ENCODE measurements around the gene NEDD4L.

NEDD4L gene

DNA sequence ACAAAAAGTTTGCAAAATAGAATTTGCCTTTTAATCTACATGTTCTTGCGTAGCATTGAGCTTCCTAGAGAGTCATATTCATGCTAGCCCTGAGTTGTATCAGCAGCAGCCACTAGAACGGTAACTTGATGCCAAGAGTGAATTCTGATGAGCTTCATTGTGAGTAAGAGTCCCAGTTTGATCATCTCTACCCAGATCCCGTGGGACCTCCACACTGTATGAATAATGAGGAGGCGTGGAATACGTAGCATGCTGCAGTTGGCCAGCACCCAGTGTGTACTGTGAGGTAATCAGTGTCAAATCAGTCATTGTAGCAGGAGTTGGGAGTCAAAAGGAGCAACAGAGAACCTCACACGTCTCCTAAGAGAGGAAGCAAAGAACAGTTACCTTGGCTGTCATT lies 197.9 kb downstream of the NEDD4L start (continued):
- TF ChIP-seq, protein P1, sequence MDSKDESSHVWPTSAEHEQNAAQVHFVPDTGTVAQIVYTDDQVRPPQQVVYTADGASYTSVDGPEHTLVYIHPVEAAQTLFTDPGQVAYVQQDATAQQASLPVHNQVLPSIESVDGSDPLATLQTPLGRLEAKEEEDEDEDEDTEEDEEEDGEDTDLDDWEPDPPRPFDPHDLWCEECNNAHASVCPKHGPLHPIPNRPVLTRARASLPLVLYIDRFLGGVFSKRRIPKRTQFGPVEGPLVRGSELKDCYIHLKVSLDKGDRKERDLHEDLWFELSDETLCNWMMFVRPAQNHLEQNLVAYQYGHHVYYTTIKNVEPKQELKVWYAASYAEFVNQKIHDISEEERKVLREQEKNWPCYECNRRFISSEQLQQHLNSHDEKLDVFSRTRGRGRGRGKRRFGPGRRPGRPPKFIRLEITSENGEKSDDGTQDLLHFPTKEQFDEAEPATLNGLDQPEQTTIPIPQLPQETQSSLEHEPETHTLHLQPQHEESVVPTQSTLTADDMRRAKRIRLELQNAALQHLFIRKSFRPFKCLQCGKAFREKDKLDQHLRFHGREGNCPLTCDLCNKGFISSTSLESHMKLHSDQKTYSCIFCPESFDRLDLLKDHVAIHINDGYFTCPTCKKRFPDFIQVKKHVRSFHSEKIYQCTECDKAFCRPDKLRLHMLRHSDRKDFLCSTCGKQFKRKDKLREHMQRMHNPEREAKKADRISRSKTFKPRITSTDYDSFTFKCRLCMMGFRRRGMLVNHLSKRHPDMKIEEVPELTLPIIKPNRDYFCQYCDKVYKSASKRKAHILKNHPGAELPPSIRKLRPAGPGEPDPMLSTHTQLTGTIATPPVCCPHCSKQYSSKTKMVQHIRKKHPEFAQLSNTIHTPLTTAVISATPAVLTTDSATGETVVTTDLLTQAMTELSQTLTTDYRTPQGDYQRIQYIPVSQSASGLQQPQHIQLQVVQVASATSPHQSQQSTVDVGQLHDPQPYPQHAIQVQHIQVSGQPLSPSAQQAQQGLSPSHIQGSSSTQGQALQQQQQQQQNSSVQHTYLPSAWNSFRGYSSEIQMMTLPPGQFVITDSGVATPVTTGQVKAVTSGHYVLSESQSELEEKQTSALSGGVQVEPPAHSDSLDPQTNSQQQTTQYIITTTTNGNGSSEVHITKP (tag by site-specific recombination; IDR thresholded peaks at IDR 0.05): peak; percentile 57
- TF ChIP-seq ZNF555 (tag by site-specific recombination; conservative IDR thresholded peaks at IDR 0.05) (no peak), ZNF214 (tag by site-specific recombination; IDR thresholded peaks at IDR 0.05; ENCODE audit: borderline replicate concordance) (no peak), ZSCAN16 (tag by site-specific recombination; IDR thresholded peaks at IDR 0.05) (no peak), ZNF510 (tag by site-specific recombination; IDR thresholded peaks at IDR 0.05; ENCODE audit: insufficient replicate concordance) (no peak), PRDM1 (tag by site-specific recombination; IDR thresholded peaks at IDR 0.05) (peak; percentile 71; the same call in 1 of the 2 replicates), ZNF266 (tag by site-specific recombination; IDR thresholded peaks at IDR 0.05; ENCODE audit: low read depth) (no peak), ZBTB20 (tag by site-specific recombination; IDR thresholded peaks at IDR 0.05) (0 out of 2 replicates have a peak, but pooled peaks have one; percentile 23), TRIM28 (IDR thresholded peaks at IDR 0.05; ENCODE audit: borderline replicate concordance, low read length) (peak; percentile 80), ZNF391 (tag by site-specific recombination; IDR thresholded peaks at IDR 0.05; ENCODE audit: borderline replicate concordance, low read depth) (0 out of 2 replicates have a peak, but pooled peaks have one; percentile 27), MEIS1 (CRISPR knock-in tag; IDR thresholded peaks at IDR 0.05; ENCODE audit: borderline replicate concordance) (no peak), ZNF341 (tag by site-specific recombination; IDR thresholded peaks at IDR 0.05; ENCODE audit: low read depth) (no peak), ZNF354C (tag by site-specific recombination; IDR thresholded peaks at IDR 0.05; ENCODE audit: borderline replicate concordance, low read depth) (no peak), YY1 (tag by site-specific recombination; IDR thresholded peaks at IDR 0.05) (no peak), ZNF629 (tag by site-specific recombination; IDR thresholded peaks at IDR 0.05) (peak; percentile 98), ZFP69B (tag by site-specific recombination; IDR thresholded peaks at IDR 0.05) (no peak), ZNF776 (tag by site-specific recombination; IDR thresholded peaks at IDR 0.05; ENCODE audit: borderline replicate concordance) (no peak), ZNF558 (tag by site-specific recombination; IDR thresholded peaks at IDR 0.05) (no peak)
- TF ChIP-seq, protein P2, sequence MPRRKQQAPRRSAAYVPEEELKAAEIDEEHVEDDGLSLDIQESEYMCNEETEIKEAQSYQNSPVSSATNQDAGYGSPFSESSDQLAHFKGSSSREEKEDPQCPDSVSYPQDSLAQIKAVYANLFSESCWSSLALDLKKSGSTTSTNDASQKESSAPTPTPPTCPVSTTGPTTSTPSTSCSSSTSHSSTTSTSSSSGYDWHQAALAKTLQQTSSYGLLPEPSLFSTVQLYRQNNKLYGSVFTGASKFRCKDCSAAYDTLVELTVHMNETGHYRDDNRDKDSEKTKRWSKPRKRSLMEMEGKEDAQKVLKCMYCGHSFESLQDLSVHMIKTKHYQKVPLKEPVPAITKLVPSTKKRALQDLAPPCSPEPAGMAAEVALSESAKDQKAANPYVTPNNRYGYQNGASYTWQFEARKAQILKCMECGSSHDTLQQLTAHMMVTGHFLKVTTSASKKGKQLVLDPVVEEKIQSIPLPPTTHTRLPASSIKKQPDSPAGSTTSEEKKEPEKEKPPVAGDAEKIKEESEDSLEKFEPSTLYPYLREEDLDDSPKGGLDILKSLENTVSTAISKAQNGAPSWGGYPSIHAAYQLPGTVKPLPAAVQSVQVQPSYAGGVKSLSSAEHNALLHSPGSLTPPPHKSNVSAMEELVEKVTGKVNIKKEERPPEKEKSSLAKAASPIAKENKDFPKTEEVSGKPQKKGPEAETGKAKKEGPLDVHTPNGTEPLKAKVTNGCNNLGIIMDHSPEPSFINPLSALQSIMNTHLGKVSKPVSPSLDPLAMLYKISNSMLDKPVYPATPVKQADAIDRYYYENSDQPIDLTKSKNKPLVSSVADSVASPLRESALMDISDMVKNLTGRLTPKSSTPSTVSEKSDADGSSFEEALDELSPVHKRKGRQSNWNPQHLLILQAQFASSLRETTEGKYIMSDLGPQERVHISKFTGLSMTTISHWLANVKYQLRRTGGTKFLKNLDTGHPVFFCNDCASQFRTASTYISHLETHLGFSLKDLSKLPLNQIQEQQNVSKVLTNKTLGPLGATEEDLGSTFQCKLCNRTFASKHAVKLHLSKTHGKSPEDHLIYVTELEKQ (tag by site-specific recombination; IDR thresholded peaks at IDR 0.05; ENCODE audit: borderline replicate concordance): peak; percentile 76
- TF ChIP-seq, protein P3, sequence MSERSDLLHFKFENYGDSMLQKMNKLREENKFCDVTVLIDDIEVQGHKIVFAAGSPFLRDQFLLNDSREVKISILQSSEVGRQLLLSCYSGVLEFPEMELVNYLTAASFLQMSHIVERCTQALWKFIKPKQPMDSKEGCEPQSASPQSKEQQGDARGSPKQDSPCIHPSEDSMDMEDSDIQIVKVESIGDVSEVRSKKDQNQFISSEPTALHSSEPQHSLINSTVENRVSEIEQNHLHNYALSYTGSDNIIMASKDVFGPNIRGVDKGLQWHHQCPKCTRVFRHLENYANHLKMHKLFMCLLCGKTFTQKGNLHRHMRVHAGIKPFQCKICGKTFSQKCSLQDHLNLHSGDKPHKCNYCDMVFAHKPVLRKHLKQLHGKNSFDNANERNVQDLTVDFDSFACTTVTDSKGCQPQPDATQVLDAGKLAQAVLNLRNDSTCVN (tag by site-specific recombination; optimal IDR thresholded peaks at IDR 0.05): no peak
- TF ChIP-seq, protein P4, sequence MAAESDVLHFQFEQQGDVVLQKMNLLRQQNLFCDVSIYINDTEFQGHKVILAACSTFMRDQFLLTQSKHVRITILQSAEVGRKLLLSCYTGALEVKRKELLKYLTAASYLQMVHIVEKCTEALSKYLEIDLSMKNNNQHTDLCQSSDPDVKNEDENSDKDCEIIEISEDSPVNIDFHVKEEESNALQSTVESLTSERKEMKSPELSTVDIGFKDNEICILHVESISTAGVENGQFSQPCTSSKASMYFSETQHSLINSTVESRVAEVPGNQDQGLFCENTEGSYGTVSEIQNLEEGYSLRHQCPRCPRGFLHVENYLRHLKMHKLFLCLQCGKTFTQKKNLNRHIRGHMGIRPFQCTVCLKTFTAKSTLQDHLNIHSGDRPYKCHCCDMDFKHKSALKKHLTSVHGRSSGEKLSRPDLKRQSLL (tag by site-specific recombination; IDR thresholded peaks at IDR 0.05): no peak
- TF ChIP-seq, protein P5, sequence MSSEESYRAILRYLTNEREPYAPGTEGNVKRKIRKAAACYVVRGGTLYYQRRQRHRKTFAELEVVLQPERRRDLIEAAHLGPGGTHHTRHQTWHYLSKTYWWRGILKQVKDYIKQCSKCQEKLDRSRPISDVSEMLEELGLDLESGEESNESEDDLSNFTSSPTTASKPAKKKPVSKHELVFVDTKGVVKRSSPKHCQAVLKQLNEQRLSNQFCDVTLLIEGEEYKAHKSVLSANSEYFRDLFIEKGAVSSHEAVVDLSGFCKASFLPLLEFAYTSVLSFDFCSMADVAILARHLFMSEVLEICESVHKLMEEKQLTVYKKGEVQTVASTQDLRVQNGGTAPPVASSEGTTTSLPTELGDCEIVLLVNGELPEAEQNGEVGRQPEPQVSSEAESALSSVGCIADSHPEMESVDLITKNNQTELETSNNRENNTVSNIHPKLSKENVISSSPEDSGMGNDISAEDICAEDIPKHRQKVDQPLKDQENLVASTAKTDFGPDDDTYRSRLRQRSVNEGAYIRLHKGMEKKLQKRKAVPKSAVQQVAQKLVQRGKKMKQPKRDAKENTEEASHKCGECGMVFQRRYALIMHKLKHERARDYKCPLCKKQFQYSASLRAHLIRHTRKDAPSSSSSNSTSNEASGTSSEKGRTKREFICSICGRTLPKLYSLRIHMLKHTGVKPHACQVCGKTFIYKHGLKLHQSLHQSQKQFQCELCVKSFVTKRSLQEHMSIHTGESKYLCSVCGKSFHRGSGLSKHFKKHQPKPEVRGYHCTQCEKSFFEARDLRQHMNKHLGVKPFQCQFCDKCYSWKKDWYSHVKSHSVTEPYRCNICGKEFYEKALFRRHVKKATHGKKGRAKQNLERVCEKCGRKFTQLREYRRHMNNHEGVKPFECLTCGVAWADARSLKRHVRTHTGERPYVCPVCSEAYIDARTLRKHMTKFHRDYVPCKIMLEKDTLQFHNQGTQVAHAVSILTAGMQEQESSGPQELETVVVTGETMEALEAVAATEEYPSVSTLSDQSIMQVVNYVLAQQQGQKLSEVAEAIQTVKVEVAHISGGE (tag by site-specific recombination; conservative IDR thresholded peaks at IDR 0.05; ENCODE audit: low read depth): no peak
- TF ChIP-seq, protein P6, sequence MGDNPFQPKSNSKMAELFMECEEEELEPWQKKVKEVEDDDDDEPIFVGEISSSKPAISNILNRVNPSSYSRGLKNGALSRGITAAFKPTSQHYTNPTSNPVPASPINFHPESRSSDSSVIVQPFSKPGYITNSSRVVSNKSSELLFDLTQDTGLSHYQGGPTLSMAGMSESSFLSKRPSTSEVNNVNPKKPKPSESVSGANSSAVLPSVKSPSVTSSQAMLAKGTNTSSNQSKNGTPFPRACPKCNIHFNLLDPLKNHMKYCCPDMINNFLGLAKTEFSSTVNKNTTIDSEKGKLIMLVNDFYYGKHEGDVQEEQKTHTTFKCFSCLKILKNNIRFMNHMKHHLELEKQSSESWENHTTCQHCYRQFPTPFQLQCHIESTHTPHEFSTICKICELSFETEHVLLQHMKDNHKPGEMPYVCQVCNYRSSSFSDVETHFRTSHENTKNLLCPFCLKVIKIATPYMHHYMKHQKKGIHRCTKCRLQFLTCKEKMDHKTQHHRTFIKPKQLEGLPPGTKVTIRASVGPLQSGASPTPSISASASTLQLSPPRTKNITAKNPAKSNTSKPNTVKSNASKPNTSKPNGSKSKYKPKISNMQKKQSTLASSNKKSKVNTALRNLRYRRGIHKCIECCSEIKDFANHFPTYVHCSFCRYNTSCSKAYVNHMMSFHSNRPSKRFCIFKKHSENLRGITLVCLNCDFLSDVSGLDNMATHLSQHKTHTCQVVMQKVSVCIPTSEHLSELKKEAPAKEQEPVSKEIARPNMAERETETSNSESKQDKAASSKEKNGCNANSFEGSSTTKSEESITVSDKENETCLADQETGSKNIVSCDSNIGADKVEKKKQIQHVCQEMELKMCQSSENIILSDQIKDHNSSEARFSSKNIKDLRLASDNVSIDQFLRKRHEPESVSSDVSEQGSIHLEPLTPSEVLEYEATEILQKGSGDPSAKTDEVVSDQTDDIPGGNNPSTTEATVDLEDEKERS (tag by site-specific recombination; IDR thresholded peaks at IDR 0.05): no peak
